NCI-H2227 (cell line): ENCODE data around the gene ZNF417.
A peak's percentile ranks its signal among the peaks of the same experiment; 100 is the strongest.
"Not testable (repeated sequence)": the region's sequence is repeated elsewhere in the genome, so short reads cannot be mapped to it uniquely, and the experiment has no call there.

ENCODE experiments used
- DNase-seq: peaks from one replicate; lab custom pipeline; 2025; ENCODE audit not compliant: unreplicated experiment; lab: John Stamatoyannopoulos, UW

The ZNF417 gene

GRCh38 chr19:57916168-57916995 lies at the start of gene ZNF417:
Gene ZNF417, minus strand, starts transcription at chr19:57916592. Its CDS starts 181 bp downstream, at chr19:57916411.
- DNase-seq = peak; percentile 99

GRCh38 chr19:57964761-57965160 lies 48.4 kb upstream of the ZNF417 start:
- DNase-seq = no peak

GRCh38 chr19:57961785-57962184 lies 45.4 kb upstream of the ZNF417 start:
- no peak for DNase-seq

- no peak for DNase-seq
Observed at GRCh38 chr19:57954996-57955395, 38.6 kb upstream of the ZNF417 start.

- no peak for DNase-seq
Observed at GRCh38 chr19:57949702-57950101, 33.3 kb upstream of the ZNF417 start.

GRCh38 chr19:57949296-57949695 lies 32.9 kb upstream of the ZNF417 start:
- no peak for DNase-seq

- DNase-seq = peak; percentile 100
Observed at GRCh38 chr19:57947419-57948134, 31.2 kb upstream of the ZNF417 start, which contains the start of gene ZNF256. Gene ZNF256, minus strand, starts transcription at chr19:57947706. Its CDS starts 232 bp downstream, at chr19:57947474.

GRCh38 chr19:57947088-57947418 lies 30.7 kb upstream of the ZNF417 start:
- no peak for DNase-seq

- DNase-seq = no peak
Observed at GRCh38 chr19:57946316-57946715, 29.9 kb upstream of the ZNF417 start.

GRCh38 chr19:57941593-57941992 lies 25.2 kb upstream of the ZNF417 start:
- no peak for DNase-seq

- no peak for DNase-seq
Observed at GRCh38 chr19:57935731-57936130, 19.3 kb upstream of the ZNF417 start.

GRCh38 chr19:57934820-57935665 lies 18.7 kb upstream of the ZNF417 start, which contains the start of gene ZNF418:
Gene ZNF418, minus strand, starts transcription at chr19:57935402. Its CDS starts 1,580 bp downstream, at chr19:57933822.
- DNase-seq = no peak

GRCh38 chr19:57927587-57927986 lies 11.2 kb upstream of the ZNF417 start:
- no peak for DNase-seq

GRCh38 chr19:57914531-57914930 lies 1.9 kb downstream of the ZNF417 start:
- no peak for DNase-seq

- no peak for DNase-seq
Observed at GRCh38 chr19:57907394-57907793, 9.0 kb downstream of the ZNF417 start.

GRCh38 chr19:57905258-57905657 lies 11.1 kb downstream of the ZNF417 start:
- DNase-seq = no peak

- DNase-seq = no peak
Observed at GRCh38 chr19:57903618-57904184, 12.7 kb downstream of the ZNF417 start.

GRCh38 chr19:57900311-57900710 lies 16.1 kb downstream of the ZNF417 start:
- no peak for DNase-seq

GRCh38 chr19:57890706-57891105 lies 25.7 kb downstream of the ZNF417 start:
- not testable (repeated sequence) for DNase-seq

- DNase-seq = no peak
Observed at GRCh38 chr19:57888560-57889231, 27.7 kb downstream of the ZNF417 start, which contains the start of gene ZNF814. Gene ZNF814, minus strand, starts transcription at chr19:57889037. Its CDS starts 235 bp downstream, at chr19:57888802.
